Measurements from ENCODE around the gene PSMD8. TPM values are rescaled to one million over a fixed set of nuclear protein-coding genes. Genes with fewer than 3 reads are reported as not detected.

PSMD8 gene
- 100 to 1,000 TPM in 2 of 6 experiments, 10 to 100 TPM in 4; 69.2 to 181 (median 75.2) TPM for total RNA-seq
- long read RNA-seq, transcript PSMD8-201 (7 exons, 1,553 nt) = major isoform, 35 of 38 reads
- long read RNA-seq, partial matches to known transcripts = 1 of 38 reads
- long read RNA-seq, other reads (novel, unspliced or antisense) = 1 of 38 reads

DNA sequence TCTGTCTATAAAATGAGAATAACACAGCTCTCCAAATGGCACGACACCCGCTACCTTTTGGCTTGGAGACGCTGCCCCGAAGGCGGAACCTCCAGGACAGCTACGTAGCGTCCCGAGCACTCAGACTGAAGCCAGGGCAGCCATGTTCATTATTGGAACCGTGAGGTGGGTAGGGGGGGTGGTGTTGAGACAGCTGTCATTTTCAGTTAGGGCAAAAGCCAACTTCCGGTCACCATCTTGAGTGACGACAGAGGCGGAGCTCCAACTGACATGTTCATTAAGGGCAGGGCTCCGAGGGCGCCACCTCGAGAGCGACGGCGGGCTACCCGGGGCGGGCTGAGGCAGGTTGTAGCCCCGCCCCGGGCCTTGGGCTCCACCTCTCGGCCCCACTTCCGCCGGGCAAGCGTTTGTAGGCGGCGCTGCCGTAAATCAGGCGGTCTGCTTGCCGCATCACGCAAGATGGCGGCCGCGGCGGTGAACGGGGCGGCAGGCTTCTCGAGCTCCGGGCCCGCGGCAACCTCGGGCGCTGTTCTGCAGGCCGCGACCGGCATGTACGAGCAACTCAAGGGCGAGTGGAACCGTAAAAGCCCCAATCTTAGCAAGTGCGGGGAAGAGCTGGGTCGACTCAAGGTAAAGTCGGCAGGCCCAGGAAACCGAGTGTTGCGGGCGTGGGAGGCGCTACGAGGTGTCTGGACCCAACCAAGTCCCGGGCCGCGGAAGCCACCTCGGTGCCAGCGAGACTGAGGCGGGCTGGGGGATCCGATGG, at the start of gene PSMD8:
PSMD8 (plus strand) TSS at position 240 of the 766 bp plus-strand sequence; CDS start at position 271, 31 bp downstream.
- peak within 1 kb of the TSS; percentile 81 to 92 (median 82) for H3K4me3 ChIP-seq
- peak within 1 kb of the TSS; percentile 69 to 89 (median 78) for H3K27ac ChIP-seq
- H3K27me3 ChIP-seq = no peaks in the 10 kb centered on the region
- H3K36me3 ChIP-seq = peaks cover 0 to 10% (median 2%) of the 10 kb centered on the region in 4 donors
- peaks cover 0 to 8% (median 3%) of the 10 kb centered on the region in 4 donors for H3K4me1 ChIP-seq
- peak; percentile 94 for TF ChIP-seq POLR2A (IDR thresholded peaks at IDR 0.05)
- TF ChIP-seq CTCF (IDR thresholded peaks at IDR 0.05) = peak in 3 of 4 donors; percentile 49 to 55 (median 51)
- intact Hi-C loops (cut with DNase I) = no loop called here
- no peaks in the 10 kb centered on the region for H3K9me3 ChIP-seq
- 0% methylated on average over 25 of the region's 65 CpGs for WGBS (ENCODE audit: insufficient coverage, low coverage, low lambda C conversion rate, missing lambda C conversion rate)
- DNase-seq (peak; percentile 99 to 100 (median 100)), ATAC-seq (peak; percentile 98 to 99 (median 98))

DNA sequence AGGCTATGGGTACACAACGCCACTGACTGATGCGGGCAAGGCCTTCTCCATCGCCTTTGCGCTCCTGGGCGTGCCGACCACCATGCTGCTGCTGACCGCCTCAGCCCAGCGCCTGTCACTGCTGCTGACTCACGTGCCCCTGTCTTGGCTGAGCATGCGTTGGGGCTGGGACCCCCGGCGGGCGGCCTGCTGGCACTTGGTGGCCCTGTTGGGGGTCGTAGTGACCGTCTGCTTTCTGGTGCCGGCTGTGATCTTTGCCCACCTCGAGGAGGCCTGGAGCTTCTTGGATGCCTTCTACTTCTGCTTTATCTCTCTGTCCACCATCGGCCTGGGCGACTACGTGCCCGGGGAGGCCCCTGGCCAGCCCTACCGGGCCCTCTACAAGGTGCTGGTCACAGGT, 47.8 kb upstream of the PSMD8 start:
- no peak for DNase-seq
- intact Hi-C loops (cut with DNase I) = loop anchor here in 1 of 2 donors (5.0 kb wide), 1 partner anchor 74 kb away; no protein-coding TSS in a partner anchor
- peaks cover 0 to 3% (median 0%) of the 10 kb centered on the region in 4 donors for H3K36me3 ChIP-seq

GRCh38 chr19:38329651-38330050, 44.7 kb upstream of the PSMD8 start:
- intact Hi-C loops (cut with DNase I) = loop anchor here in 1 of 2 donors (5.0 kb wide), 1 partner anchor 77 kb away; no protein-coding TSS in a partner anchor
- DNase-seq (no peak), ATAC-seq (peak in 1 of 4 donors; percentile 17)
- Histone ChIP-seq H3K27me3 (no peaks in the 10 kb centered on the region), H3K36me3 (peaks cover 0 to 3% (median 0%) of the 10 kb centered on the region in 4 donors), H3K4me1 (no peaks in the 10 kb centered on the region), H3K27ac (no peak overlapping the region), H3K9me3 (no peaks in the 10 kb centered on the region), H3K4me3 (no peak overlapping the region)
- 78% methylated on average over 2 of the region's 7 CpGs for WGBS (ENCODE audit: insufficient coverage, low coverage, low lambda C conversion rate, missing lambda C conversion rate)
- TF ChIP-seq POLR2A (IDR thresholded peaks at IDR 0.05) = no peak
- TF ChIP-seq CTCF (IDR thresholded peaks at IDR 0.05) = no peak

More for the DNA sequence above, 47.8 kb upstream of the PSMD8 start:
- H3K27ac ChIP-seq = no peak overlapping the region
- no peak overlapping the region for H3K4me3 ChIP-seq
- ATAC-seq = no peak
- H3K27me3 ChIP-seq = no peaks in the 10 kb centered on the region
- no peak for TF ChIP-seq POLR2A (IDR thresholded peaks at IDR 0.05)
- TF ChIP-seq CTCF (IDR thresholded peaks at IDR 0.05) = no peak
- H3K4me1 ChIP-seq = no peaks in the 10 kb centered on the region
- WGBS (ENCODE audit: insufficient coverage, low coverage, low lambda C conversion rate, missing lambda C conversion rate) = 87% methylated on average over 5 of the region's 22 CpGs
- no peaks in the 10 kb centered on the region for H3K9me3 ChIP-seq

DNA sequence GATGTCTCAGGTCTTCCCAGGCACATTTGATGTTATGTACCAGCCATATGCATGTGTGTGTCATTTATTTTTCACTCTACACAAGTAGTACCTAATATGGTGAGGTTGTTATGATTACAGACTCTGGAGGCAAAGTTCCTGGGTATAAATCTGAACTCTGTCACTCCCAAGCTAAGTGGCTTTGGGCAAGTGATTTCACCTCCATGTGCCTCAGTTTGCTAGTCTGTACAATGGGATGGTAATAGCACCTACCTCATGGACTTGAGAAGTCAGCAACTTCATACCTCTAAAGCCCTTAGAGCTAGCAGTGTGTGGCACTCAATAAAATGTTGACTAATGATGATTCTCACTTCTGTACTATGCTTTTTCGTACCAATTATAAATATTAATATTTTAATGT, 42.6 kb upstream of the PSMD8 start:
- H3K9me3 ChIP-seq = no peaks in the 10 kb centered on the region
- intact Hi-C loops (cut with DNase I) = no loop called here

More for the DNA sequence above, 42.6 kb upstream of the PSMD8 start:
- no peaks in the 10 kb centered on the region for H3K4me1 ChIP-seq
- no peak overlapping the region for H3K4me3 ChIP-seq
- no peaks in the 10 kb centered on the region for H3K27me3 ChIP-seq
- TF ChIP-seq CTCF (IDR thresholded peaks at IDR 0.05) (no peak), POLR2A (IDR thresholded peaks at IDR 0.05) (no peak)
- WGBS (ENCODE audit: insufficient coverage, low coverage, low lambda C conversion rate, missing lambda C conversion rate) = 55% methylated on average over 1 of the region's 1 CpG
- no peak overlapping the region for H3K27ac ChIP-seq
- DNase-seq = no peak
- ATAC-seq = no peak
- peaks cover 0 to 3% (median 0%) of the 10 kb centered on the region in 4 donors for H3K36me3 ChIP-seq
